SU-DHL-6 (cell line): ENCODE data around the gene SMYD2.

Source experiments
- EZH2phosphoT487 ChIP-seq: fragments of 200-600 bp; sonication (generic), shearing (Covaris generic); conservative IDR thresholded peaks from 2 replicates; pipeline ENCODE4 v1.6.1; 2018; ENCODE audit warnings: mild to moderate bottlenecking, antibody characterized with exemption, low read length, moderate library complexity, mixed read lengths
- TF ChIP-seq, protein P1 (sequence below): fragments of 200-600 bp; sonication (generic); IDR thresholded peaks from one replicate; pipeline ENCODE4 v1.5.1; 2017; ENCODE audit warnings: antibody characterized with exemption, mild to moderate bottlenecking, low read length, moderate library complexity; ENCODE audit not compliant: insufficient read depth, poor library complexity, severe bottlenecking

- TF ChIP-seq, protein P1, sequence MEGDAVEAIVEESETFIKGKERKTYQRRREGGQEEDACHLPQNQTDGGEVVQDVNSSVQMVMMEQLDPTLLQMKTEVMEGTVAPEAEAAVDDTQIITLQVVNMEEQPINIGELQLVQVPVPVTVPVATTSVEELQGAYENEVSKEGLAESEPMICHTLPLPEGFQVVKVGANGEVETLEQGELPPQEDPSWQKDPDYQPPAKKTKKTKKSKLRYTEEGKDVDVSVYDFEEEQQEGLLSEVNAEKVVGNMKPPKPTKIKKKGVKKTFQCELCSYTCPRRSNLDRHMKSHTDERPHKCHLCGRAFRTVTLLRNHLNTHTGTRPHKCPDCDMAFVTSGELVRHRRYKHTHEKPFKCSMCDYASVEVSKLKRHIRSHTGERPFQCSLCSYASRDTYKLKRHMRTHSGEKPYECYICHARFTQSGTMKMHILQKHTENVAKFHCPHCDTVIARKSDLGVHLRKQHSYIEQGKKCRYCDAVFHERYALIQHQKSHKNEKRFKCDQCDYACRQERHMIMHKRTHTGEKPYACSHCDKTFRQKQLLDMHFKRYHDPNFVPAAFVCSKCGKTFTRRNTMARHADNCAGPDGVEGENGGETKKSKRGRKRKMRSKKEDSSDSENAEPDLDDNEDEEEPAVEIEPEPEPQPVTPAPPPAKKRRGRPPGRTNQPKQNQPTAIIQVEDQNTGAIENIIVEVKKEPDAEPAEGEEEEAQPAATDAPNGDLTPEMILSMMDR, result no peak
- TF ChIP-seq EZH2phosphoT487, result no peak
Observed at GRCh38 chr1:214338212-214338611, 57.3 kb downstream of the SMYD2 start.
